HUES64 (cell line): ENCODE measurements around the gene NBPF3.
"Not testable (repeated sequence)": the region's sequence is repeated elsewhere in the genome, so short reads cannot be mapped to it uniquely, and the experiment has no call there.

Source experiments
- H3K27ac ChIP-seq: 2 replicates; pipeline ENCODE4 v1.7.0; 2013; ENCODE audit warnings: low read depth, low read length, inconsistent platforms
- H3K27me3 ChIP-seq: 2 replicates; pipeline ENCODE4 v1.6.1; 2013; ENCODE audit warnings: mild to moderate bottlenecking, low read length; ENCODE audit not compliant: insufficient read depth
- H3K36me3 ChIP-seq: 2 replicates; pipeline ENCODE4 v1.6.1; 2013; ENCODE audit warnings: mild to moderate bottlenecking, low read length; ENCODE audit not compliant: insufficient read depth
- H3K4me1 ChIP-seq: 2 replicates; pipeline ENCODE4 v1.6.1; 2013; ENCODE audit warnings: mild to moderate bottlenecking, low read length, moderate library complexity; ENCODE audit not compliant: insufficient read depth
- H3K4me3 ChIP-seq: 2 replicates; pipeline ENCODE4 v1.5.1; 2013; ENCODE audit warnings: mild to moderate bottlenecking, low read length, moderate library complexity
- H3K9ac ChIP-seq: 2 replicates; pipeline ENCODE4 v1.6.1; 2013; ENCODE audit warnings: mild to moderate bottlenecking, low read depth, low read length
- H3K9me3 ChIP-seq: 2 replicates; pipeline ENCODE4 v1.6.1; 2013; ENCODE audit warnings: low read depth, low read length; ENCODE audit not compliant: insufficient read depth
- WGBS: fragments of 150-250, 120-280 bp; methylation state at CpG from one replicate; pipeline ENCODE4 v1.1.7; 2013; ENCODE audit warnings: missing lambda C conversion rate; 5-methylcytosine and 5-hydroxymethylcytosine counted together

NBPF3 gene

GRCh38 chr1:21427798-21428480 lies 12.0 kb upstream of the NBPF3 start:
- H3K9ac ChIP-seq, H3K36me3 ChIP-seq: not testable (repeated sequence)
- 1% methylated on average over 40 of the region's 74 CpGs for WGBS

GRCh38 chr1:21428481-21429073 lies 11.4 kb upstream of the NBPF3 start:
- not testable (repeated sequence) for H3K4me3 ChIP-seq, H3K9ac ChIP-seq

More at GRCh38 chr1:21427798-21428480, 12.0 kb upstream of the NBPF3 start:
- peak overlapping the region; percentile 37 for H3K4me3 ChIP-seq
- not testable (repeated sequence) for H3K27ac ChIP-seq, H3K9me3 ChIP-seq, H3K4me1 ChIP-seq
- H3K27me3 ChIP-seq: peaks cover 26% of the 10 kb centered on the region

GRCh38 chr1:21429210-21429609 lies 10.7 kb upstream of the NBPF3 start:
- 95% methylated on average over 34 of the region's 34 CpGs for WGBS
- not testable (repeated sequence) for H3K4me1 ChIP-seq

More at GRCh38 chr1:21428481-21429073, 11.4 kb upstream of the NBPF3 start:
- WGBS: 89% methylated on average over 28 of the region's 66 CpGs
- not testable (repeated sequence) for H3K27ac ChIP-seq, H3K36me3 ChIP-seq, H3K4me1 ChIP-seq, H3K9me3 ChIP-seq
- peaks cover 26% of the 10 kb centered on the region for H3K27me3 ChIP-seq

GRCh38 chr1:21430875-21431274 lies 9.1 kb upstream of the NBPF3 start:
- not testable (repeated sequence) for H3K9ac ChIP-seq, H3K4me3 ChIP-seq, H3K9me3 ChIP-seq, H3K27ac ChIP-seq, H3K4me1 ChIP-seq, H3K36me3 ChIP-seq
- H3K27me3 ChIP-seq: peaks cover 35% of the 10 kb centered on the region
- 95% methylated on average over 6 of the region's 6 CpGs for WGBS

More at GRCh38 chr1:21429210-21429609, 10.7 kb upstream of the NBPF3 start:
- H3K27ac ChIP-seq, H3K9ac ChIP-seq, H3K4me3 ChIP-seq, H3K9me3 ChIP-seq, H3K36me3 ChIP-seq: not testable (repeated sequence)
- peaks cover 26% of the 10 kb centered on the region for H3K27me3 ChIP-seq

- WGBS: 95% methylated on average over 8 of the region's 8 CpGs
- Histone ChIP-seq H3K27ac (no peak overlapping the region), H3K27me3 (peaks cover 22% of the 10 kb centered on the region), H3K36me3 (no peaks in the 10 kb centered on the region), H3K4me1 (no peaks in the 10 kb centered on the region), H3K9ac (no peak overlapping the region), H3K9me3 (no peaks in the 10 kb centered on the region), H3K4me3 (no peak overlapping the region)
These were observed 5.5 kb upstream of the NBPF3 start for GRCh38 chr1:21434394-21434793.

GRCh38 chr1:21435646-21436487 lies 4.1 kb upstream of the NBPF3 start:
- WGBS: 81% methylated on average over 19 of the region's 20 CpGs
- Histone ChIP-seq H3K9me3 (no peaks in the 10 kb centered on the region), H3K27me3 (peaks cover 23% of the 10 kb centered on the region), H3K36me3 (no peaks in the 10 kb centered on the region), H3K9ac (peak overlapping the region; percentile 20; the same call in 1 of the 2 replicates), H3K4me1 (no peaks in the 10 kb centered on the region), H3K4me3 (peak overlapping the region; percentile 52), H3K27ac (no peak overlapping the region)

GRCh38 chr1:21436488-21437340 lies 3.2 kb upstream of the NBPF3 start:
- 6% methylated on average over 43 of the region's 43 CpGs for WGBS
- H3K27ac ChIP-seq: no peak overlapping the region
- H3K4me1 ChIP-seq: no peaks in the 10 kb centered on the region
- peak overlapping the region; percentile 25; the same call in 1 of the 2 replicates for H3K9ac ChIP-seq
- peaks cover 30% of the 10 kb centered on the region for H3K27me3 ChIP-seq
- H3K9me3 ChIP-seq: no peaks in the 10 kb centered on the region
- H3K4me3 ChIP-seq: peak overlapping the region; percentile 52
- H3K36me3 ChIP-seq: no peaks in the 10 kb centered on the region

- H3K4me3 ChIP-seq: peak overlapping the region; percentile 52
- H3K9ac ChIP-seq: 0 out of 2 replicates have a peak overlapping the region, but pooled peaks have one; percentile 25
- no peaks in the 10 kb centered on the region for H3K4me1 ChIP-seq
- no peak overlapping the region for H3K27ac ChIP-seq
- no peaks in the 10 kb centered on the region for H3K9me3 ChIP-seq
- 70% methylated on average over 15 of the region's 15 CpGs for WGBS
- H3K36me3 ChIP-seq: no peaks in the 10 kb centered on the region
- H3K27me3 ChIP-seq: peaks cover 30% of the 10 kb centered on the region
These were observed 2.6 kb upstream of the NBPF3 start for GRCh38 chr1:21437341-21437640.

GRCh38 chr1:21438646-21439312 lies 1.2 kb upstream of the NBPF3 start:
- WGBS: 89% methylated on average over 12 of the region's 12 CpGs
- H3K9ac ChIP-seq, H3K9me3 ChIP-seq, H3K36me3 ChIP-seq, H3K27ac ChIP-seq, H3K4me1 ChIP-seq: not testable (repeated sequence)
- Histone ChIP-seq H3K4me3 (0 out of 2 replicates have a peak overlapping the region, but pooled peaks have one; percentile 92), H3K27me3 (peaks cover 30% of the 10 kb centered on the region)

- peak overlapping the region; percentile 48; the same call in 1 of the 2 replicates for H3K9ac ChIP-seq
- H3K4me1 ChIP-seq: no peaks in the 10 kb centered on the region
- no peaks in the 10 kb centered on the region for H3K9me3 ChIP-seq
- H3K27me3 ChIP-seq: peaks cover 30% of the 10 kb centered on the region
- no peaks in the 10 kb centered on the region for H3K36me3 ChIP-seq
- peak overlapping the region; percentile 92 for H3K4me3 ChIP-seq
- no peak overlapping the region for H3K27ac ChIP-seq
- 46% methylated on average over 6 of the region's 7 CpGs for WGBS
These were observed 604 bp upstream of the NBPF3 start for GRCh38 chr1:21439345-21439720.
